ENCODE measurements around the gene PITX1. TPM values are rescaled to one million over a fixed set of nuclear protein-coding genes. Genes with fewer than 3 reads are reported as not detected.

The PITX1 gene
- polyA plus RNA-seq, 1 experiment, result 14.3 TPM

Other genes starting within 250 kb of the PITX1 start
- 41.7 and 50.3 TPM in 2 replicates for gene C5orf24, start 188.3 kb downstream of the PITX1 start, polyA plus RNA-seq (2011; rRNA removed)
- 124 and 178 TPM in 2 replicates for gene TXNDC15, start 159.9 kb downstream of the PITX1 start, polyA plus RNA-seq (2011; rRNA removed)
- 3.3 and 5.6 TPM in 2 replicates for gene PCBD2, start 129.1 kb downstream of the PITX1 start, polyA plus RNA-seq (2011; rRNA removed)
- 0.38 and 0.43 TPM in 2 replicates for gene CATSPER3, start 66.3 kb downstream of the PITX1 start, polyA plus RNA-seq (2011; rRNA removed)

Data from BJ (cell line).